Panc1 (cell line): ENCODE measurements around the gene CHSY3. TPM values are rescaled to one million over a fixed set of nuclear protein-coding genes. Genes with fewer than 3 reads are reported as not detected.

Source experiments
- ATAC-seq: fragments of 200-7000 bp; cut with Tn5 transposase; 2 replicates; pipeline ENCODE4 v1.9.1; 2020; ENCODE audit warnings: mild to moderate bottlenecking, moderate library complexity
- BruUV-seq: library from RNA; stranded (reverse); fragments of 400-500 nt; replicated peaks from 2 replicates; lab custom pipeline; 2021; lab: Mats Ljungman, UMichigan
- CTCF ChIA-PET: fragments of 300-600 bp; sonication (Branson Sonifier 250); formaldehyde crosslinking; loops from one replicate; lab custom pipeline; 2022; ENCODE audit warnings: antibody characterized with exemption; lab: Charles Lee
- POLR2A ChIA-PET: fragments of 300-600 bp; sonication (Branson Sonifier 250); formaldehyde crosslinking; loops from one replicate; lab custom pipeline; 2022; ENCODE audit warnings: antibody characterized with exemption; lab: Charles Lee
- DNase-seq: peaks from one replicate; pipeline ENCODE4 v3.0.0-alpha.2; 2010; ENCODE audit warnings: low read depth, low spot score
- H3K27ac ChIP-seq: 2 replicates; pipeline ENCODE4 v1.5.1; 2011; ENCODE audit warnings: mild to moderate bottlenecking, low read length, inconsistent platforms
- H3K27me3 ChIP-seq: fragments of 200-500 bp; sonication (Bioruptor generic); 2 replicates; pipeline ENCODE4 v1.6.0; 2014; ENCODE audit warnings: low read length, inconsistent platforms; ENCODE audit not compliant: control insufficient read depth, insufficient read depth
- H3K36me3 ChIP-seq: fragments of 200-500 bp; sonication (Bioruptor generic); 2 replicates; pipeline ENCODE4 v1.5.1; 2014; ENCODE audit warnings: inconsistent platforms, mild to moderate bottlenecking, low read length, moderate library complexity; ENCODE audit not compliant: control insufficient read depth, insufficient read depth
- H3K4me1 ChIP-seq: 2 replicates; pipeline ENCODE4 v1.5.1; 2011; ENCODE audit warnings: inconsistent platforms, mild to moderate bottlenecking, low read length, moderate library complexity; ENCODE audit not compliant: control insufficient read depth, insufficient read depth
- H3K4me3 ChIP-seq, 2 experiments: 2 replicates each; pipeline ENCODE4 v1.5.1; 2011 to 2012; ENCODE audit warnings: low read depth in 2 of 2, low read length in 2 of 2, mild to moderate bottlenecking in 2 of 2, inconsistent platforms in 1 of 2, moderate library complexity in 1 of 2
- H3K9me3 ChIP-seq: fragments of 200-500 bp; sonication (Bioruptor generic); 2 replicates; pipeline ENCODE4 v1.5.1; 2014; ENCODE audit warnings: low read depth, mild to moderate bottlenecking, inconsistent platforms, low read length, moderate library complexity; ENCODE audit not compliant: control insufficient read depth, insufficient read depth
- CTCF ChIP-seq: fragments of 450-650 bp; IDR thresholded peaks from 2 replicates; pipeline ENCODE4 v1.5.1; 2017; ENCODE audit warnings: mild to moderate bottlenecking
- POLR2AphosphoS5 ChIP-seq: IDR thresholded peaks from 2 replicates; pipeline ENCODE4 v1.6.1; 2012; ENCODE audit warnings: mild to moderate bottlenecking, low read depth, low read length, moderate library complexity
- SIN3A ChIP-seq: IDR thresholded peaks from 2 replicates; pipeline ENCODE4 v1.6.1; 2012; ENCODE audit warnings: low read depth, mild to moderate bottlenecking, low read length, moderate library complexity, borderline replicate concordance; ENCODE audit not compliant: insufficient read depth
- TCF7L2 ChIP-seq: IDR thresholded peaks from 2 replicates; pipeline ENCODE4 v1.6.1; 2011; ENCODE audit warnings: mild to moderate bottlenecking, low read depth, low read length, inconsistent platforms
- in situ Hi-C: cut with HindIII; loops from 2 replicates; pipeline ENCODE4 v1.10.0; 2016; ENCODE audit warnings: low sequenced_read_pairs, low pct_unique_long_range_greater_than_20kb
- intact Hi-C: fragments of 100-400 bp; cut with micrococcal nuclease; formaldehyde crosslinking; loops from one replicate; pipeline ENCODE4 v1.10.0; 2022; ENCODE audit not compliant: unreplicated experiment
- total RNA-seq: library from RNA; stranded (reverse); gene quantifications from one replicate; pipeline ENCODE4 v1.2.1, GENCODE V29; 2021; ENCODE audit not compliant: unreplicated experiment
- TF ChIP-seq, protein P1 (sequence below), 2 experiments: IDR thresholded peaks; 2 replicates each; pipeline ENCODE4 v1.6.1; 2011 to 2012; ENCODE audit warnings: low read depth in 2 of 2, control low read depth in 1 of 2, low read length in 1 of 2, mild to moderate bottlenecking in 1 of 2, moderate library complexity in 1 of 2; ENCODE audit not compliant: insufficient read depth in 1 of 2

CHSY3 gene
- total RNA-seq, 1 experiment from 2014 or later: not detected

DNA sequence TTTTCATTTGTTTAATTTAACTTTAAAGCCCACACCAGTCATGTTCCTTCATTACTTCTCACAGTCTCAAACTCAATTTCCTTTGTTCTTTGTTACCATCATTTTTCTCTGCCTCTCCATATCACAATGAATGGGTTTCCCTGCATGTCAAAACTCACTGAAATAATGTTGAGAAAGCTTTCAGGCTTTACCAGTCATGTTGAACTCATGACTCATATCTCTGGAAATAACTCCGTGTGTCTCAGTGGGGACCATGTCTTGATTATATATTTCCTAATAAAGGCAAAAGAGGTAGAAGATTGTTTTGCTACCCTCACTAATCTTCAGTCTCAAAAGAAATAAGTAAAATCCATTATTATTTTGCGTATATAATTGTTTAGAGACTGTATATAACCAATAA lies 231.2 kb downstream of the CHSY3 start:
- no TSS peak for BruUV-seq
- in situ Hi-C loops: no loop called here
- TF ChIP-seq, protein P1, sequence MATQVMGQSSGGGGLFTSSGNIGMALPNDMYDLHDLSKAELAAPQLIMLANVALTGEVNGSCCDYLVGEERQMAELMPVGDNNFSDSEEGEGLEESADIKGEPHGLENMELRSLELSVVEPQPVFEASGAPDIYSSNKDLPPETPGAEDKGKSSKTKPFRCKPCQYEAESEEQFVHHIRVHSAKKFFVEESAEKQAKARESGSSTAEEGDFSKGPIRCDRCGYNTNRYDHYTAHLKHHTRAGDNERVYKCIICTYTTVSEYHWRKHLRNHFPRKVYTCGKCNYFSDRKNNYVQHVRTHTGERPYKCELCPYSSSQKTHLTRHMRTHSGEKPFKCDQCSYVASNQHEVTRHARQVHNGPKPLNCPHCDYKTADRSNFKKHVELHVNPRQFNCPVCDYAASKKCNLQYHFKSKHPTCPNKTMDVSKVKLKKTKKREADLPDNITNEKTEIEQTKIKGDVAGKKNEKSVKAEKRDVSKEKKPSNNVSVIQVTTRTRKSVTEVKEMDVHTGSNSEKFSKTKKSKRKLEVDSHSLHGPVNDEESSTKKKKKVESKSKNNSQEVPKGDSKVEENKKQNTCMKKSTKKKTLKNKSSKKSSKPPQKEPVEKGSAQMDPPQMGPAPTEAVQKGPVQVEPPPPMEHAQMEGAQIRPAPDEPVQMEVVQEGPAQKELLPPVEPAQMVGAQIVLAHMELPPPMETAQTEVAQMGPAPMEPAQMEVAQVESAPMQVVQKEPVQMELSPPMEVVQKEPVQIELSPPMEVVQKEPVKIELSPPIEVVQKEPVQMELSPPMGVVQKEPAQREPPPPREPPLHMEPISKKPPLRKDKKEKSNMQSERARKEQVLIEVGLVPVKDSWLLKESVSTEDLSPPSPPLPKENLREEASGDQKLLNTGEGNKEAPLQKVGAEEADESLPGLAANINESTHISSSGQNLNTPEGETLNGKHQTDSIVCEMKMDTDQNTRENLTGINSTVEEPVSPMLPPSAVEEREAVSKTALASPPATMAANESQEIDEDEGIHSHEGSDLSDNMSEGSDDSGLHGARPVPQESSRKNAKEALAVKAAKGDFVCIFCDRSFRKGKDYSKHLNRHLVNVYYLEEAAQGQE (IDR thresholded peaks at IDR 0.05; ENCODE audit: insufficient read depth in 1 of 2, low read depth in 2 of 2, low read length in 1 of 2): no peak
- TF ChIP-seq TCF7L2: no peak
- no peak for TF ChIP-seq CTCF
- no peak for TF ChIP-seq POLR2AphosphoS5
- no peak for TF ChIP-seq SIN3A
- no peaks in the 10 kb centered on the region for H3K36me3 ChIP-seq
- no peaks in the 10 kb centered on the region for H3K4me1 ChIP-seq
- POLR2A ChIA-PET: no interaction called here
- intact Hi-C loops: no loop called here
- ATAC-seq (no peak), DNase-seq (no peak)
- H3K4me3 ChIP-seq: no peak overlapping the region
- no peak overlapping the region for H3K27ac ChIP-seq
- H3K27me3 ChIP-seq: no peaks in the 10 kb centered on the region
- CTCF ChIA-PET: no interaction called here
- no peaks in the 10 kb centered on the region for H3K9me3 ChIP-seq

- intact Hi-C loops: no loop called here
- H3K36me3 ChIP-seq: no peaks in the 10 kb centered on the region
- no peak overlapping the region for H3K27ac ChIP-seq
- TF ChIP-seq SIN3A: no peak
- no peak for TF ChIP-seq CTCF
- no peak for TF ChIP-seq POLR2AphosphoS5
- TF ChIP-seq TCF7L2: no peak
- TF ChIP-seq, protein P1 (IDR thresholded peaks at IDR 0.05; ENCODE audit: insufficient read depth in 1 of 2, low read depth in 2 of 2, low read length in 1 of 2): no peak
- DNase-seq (no peak), ATAC-seq (no peak)
- H3K4me3 ChIP-seq: no peak overlapping the region
- ChIA-PET CTCF (no interaction called here), POLR2A (no interaction called here)
- in situ Hi-C loops: no loop called here
- H3K9me3 ChIP-seq: no peaks in the 10 kb centered on the region
- no peaks in the 10 kb centered on the region for H3K4me1 ChIP-seq
- no TSS peak for BruUV-seq
- no peaks in the 10 kb centered on the region for H3K27me3 ChIP-seq
Measured at GRCh38 chr5:130136300-130136699, 232.0 kb downstream of the CHSY3 start.
